Colon (tissue), 2 donors: ENCODE measurements around the gene ZBTB11.
"Not testable (repeated sequence)": the region's sequence is repeated elsewhere in the genome, so short reads cannot be mapped to it uniquely, and the experiment has no call there.

ENCODE experiments used
- FAIRE-seq: peaks from 2 replicates; lab custom pipeline; 2012; peaks lifted over from hg19 to GRCh38; lab: Jason Lieb, UNC
- donor health status: control.
- donor health status: control.

Gene ZBTB11

DNA sequence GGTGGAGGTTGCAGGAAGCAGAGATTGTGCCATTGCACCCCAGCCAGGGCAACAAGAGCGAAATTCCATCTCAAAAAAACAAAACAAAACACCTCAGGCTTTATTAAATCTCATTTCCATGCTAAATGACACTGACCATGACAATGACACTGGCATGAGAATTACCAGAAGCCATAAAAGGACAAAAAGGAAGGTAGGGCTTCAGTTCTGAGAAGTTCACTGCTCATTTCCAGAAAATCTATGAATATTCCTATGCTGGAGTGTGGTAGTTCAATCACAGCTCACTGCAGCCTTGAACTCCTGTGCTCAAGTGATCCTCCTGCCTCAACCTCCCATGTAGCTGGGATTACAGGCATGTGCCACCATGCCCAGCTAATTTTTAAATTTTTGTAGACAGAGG lies 58.2 kb downstream of the ZBTB11 start:
- FAIRE-seq, result no peak

DNA sequence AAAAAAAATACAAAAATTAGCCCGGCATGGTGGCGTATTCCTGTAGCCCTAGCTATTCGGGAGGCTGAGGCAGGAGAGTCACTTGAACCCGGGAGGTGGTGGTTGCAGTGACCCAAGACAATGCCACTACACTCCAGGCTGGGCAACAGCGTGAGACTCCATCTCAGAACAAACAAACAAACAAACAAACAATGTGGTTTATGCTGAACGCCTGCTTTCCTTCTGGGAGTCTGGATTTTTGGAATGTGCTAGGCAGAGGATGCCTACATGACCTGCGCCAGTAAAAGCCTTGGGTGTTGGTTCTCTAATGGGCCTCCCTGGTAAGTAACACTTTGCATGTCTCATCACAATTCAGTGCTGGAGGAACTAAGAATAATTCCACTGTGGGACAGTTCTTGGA lies 59.5 kb downstream of the ZBTB11 start:
- FAIRE-seq, result no peak

DNA sequence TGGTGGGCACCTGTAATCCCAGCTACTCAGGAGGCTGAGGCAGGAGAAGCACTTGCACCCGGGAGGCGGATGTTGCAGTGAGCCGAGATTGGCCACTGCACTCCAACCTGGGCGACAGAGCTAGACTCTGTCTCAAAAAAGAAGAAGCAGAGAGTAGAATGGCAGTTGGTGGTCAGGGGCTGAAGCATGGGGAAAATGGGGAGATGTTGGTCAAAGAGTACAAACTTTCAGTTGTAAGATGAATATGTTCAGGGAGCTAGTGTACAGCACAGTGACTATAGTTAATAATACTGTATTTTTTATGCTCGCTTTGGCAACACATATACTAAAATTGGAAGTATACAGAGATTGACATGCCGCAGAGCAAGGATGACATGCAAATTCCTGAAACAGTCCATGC lies 61.4 kb downstream of the ZBTB11 start:
- FAIRE-seq, result no peak

DNA sequence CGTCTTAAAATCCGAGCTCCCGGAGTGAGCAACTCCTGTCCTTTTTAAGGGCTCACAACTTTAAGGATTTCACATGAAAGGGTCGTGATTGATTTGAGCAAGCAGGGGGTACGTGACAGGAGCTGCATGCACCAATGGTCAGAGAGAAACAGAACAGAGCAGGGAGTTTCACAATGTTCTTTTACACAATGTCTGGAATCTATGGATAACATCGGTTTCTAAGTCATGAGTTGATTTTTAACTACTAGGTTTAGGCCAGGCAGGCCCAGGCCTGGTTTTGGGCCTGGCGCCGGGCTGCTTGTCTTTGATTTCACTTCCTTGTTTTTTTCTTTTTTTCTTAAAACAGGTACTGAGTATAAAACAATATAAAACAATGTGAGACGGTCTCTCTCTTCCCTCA lies 63.9 kb downstream of the ZBTB11 start:
- not testable (repeated sequence) for FAIRE-seq

DNA sequence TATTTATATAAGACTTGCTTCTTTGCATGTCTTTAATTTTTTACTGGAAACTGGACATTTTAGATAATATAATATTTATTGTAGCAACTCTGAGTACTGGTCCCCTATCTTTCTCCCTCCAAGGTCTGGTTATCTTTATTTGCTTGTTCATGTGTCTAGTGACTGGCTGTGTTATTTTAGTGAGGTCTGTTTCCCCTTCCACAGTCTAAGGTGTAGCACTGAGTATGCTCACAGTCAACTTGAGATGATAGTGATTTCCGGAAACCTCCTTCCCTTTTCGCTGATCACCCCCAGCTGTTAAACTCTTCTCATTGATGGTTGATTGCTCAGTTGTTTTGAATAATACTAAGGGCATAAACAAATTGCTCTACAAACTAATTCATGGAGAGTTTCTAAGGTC lies 65.9 kb downstream of the ZBTB11 start:
- no peak for FAIRE-seq

DNA sequence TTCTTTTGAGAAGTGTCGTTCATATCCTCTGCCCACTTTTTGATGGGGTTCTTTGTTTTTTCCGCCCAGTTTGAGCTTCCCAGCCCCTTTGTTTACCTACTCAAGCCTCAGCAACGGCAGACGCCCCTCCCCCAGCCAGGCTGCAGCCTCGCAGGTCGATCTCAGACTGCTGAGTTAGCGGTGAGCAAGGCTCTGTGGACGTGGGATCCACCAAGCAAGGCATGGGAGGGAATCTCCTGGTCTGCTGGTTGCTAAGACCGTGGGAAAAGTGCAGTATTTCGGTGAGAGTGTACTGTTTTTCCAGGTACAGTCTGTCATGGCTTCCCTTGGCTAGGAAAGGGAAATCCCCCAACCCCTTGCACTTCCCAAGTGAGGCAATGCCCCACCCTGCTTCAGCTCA lies 71.5 kb downstream of the ZBTB11 start:
- FAIRE-seq, result not testable (repeated sequence)

DNA sequence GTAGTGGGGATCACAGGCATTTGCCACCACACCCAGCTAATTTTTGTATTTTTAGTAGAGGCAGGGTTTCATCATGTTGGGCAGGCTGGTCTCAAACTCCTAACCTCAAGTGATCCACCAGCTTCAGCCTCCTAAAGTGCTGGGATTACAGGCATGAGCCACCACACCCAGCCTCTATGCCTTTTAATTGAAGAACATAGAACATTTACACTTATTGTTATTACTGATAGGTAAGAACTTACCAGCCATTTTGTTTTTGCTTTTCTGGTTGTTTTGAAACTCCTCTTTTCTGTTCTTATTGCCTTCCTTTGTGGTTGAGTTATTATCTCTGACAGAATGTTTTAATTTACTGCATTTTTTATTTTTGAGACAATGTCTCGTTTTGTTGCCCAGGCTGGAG lies 73.7 kb downstream of the ZBTB11 start:
- FAIRE-seq, result no peak

DNA sequence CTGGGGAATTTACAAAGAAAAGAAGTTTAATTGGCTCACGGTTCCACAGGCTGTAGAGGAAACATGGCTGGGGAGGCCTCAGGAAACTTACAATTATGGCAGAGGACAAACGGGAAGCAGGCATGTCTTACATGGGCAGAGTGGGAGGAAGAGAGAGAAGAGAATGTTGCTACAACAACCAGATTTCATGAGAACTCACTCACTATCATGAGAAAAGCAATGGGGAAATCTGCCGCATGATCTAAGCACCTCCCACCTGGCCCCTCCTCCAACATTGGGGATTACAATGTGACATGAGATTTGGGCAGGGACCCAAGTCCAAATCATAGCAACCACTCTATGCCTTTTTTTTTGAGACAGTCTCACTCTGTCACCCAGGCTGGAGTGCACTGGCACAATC lies 74.2 kb downstream of the ZBTB11 start:
- no peak for FAIRE-seq
